IPS-NIHi7 (cell line): ENCODE results near the gene RHBDL1.

Source experiments
- DNase-seq: peaks from one replicate; pipeline ENCODE4 v3.0.0; 2012; ENCODE audit warnings: mixed read lengths; ENCODE audit errors: extremely low spot score

Gene RHBDL1

GRCh38 chr16:718922-719321 lies 43.5 kb downstream of the RHBDL1 start:
- no peak for DNase-seq

DNA sequence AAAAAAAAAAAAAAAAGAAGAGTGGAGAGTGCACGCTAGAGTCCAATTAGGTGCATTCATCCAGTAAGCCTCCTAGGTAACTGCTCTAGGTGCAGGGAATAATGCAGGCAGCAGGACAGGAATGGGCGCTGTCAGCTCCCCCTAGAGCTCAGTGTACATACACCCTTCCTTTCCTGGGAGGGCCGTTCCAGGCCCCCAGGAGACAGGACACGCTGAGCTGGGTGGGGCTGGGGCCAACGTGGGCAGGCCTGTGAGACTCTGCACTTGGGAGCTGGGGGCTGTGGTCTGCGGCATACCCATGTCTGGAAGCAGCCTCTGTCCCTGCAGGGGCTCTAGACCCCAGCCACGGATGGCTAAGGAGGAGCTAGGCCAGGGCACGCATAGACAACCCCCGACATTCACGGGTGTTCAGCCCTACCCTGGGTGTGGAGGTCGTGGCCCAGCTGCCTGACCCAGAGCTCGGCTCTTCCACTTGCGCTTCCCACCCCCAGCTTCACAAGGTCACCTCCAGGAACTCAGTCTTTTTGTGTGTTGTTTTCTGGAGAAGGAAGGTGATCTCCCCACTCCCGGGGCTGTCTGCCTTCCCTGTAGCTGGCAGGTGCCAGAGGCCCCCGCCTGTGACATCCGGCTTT lies 44.5 kb downstream of the RHBDL1 start:
- DNase-seq, result no peak

DNA sequence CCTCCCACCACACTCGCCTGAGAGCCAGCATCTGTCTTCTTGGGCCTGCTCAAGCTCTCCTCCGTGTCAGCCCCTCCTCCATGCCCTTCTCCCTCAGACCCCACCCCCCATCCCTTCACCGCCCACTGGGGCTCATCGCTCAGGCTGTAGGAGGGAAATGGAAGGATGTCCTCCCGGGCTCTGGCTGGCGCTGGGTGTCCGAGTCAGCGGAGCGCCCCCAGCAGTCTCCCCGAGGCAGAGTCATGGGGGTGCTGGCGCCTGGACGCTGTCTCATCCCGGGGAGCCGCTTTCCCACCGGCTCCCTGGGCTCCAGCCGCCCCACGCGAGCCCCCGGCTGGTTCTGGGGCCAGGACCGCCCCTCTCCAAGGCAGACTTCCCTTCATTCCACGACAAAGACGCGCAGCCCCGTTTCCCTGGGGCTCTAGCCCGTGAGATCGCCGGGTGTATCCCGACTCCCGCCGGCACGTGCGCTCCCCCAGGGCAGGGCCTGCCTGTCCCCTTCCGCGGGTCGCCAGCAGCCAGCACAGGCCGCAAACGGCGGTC lies 45.0 kb downstream of the RHBDL1 start:
- DNase-seq, result peak; percentile 69

GRCh38 chr16:720990-721764 lies 45.7 kb downstream of the RHBDL1 start, which contains the start of gene ANTKMT:
ANTKMT (plus strand) TSS chr16:721146; CDS start chr16:721275, 129 bp downstream.
- peak; percentile 92 for DNase-seq

GRCh38 chr16:721765-722540 lies 46.5 kb downstream of the RHBDL1 start:
- DNase-seq, result no peak

DNA sequence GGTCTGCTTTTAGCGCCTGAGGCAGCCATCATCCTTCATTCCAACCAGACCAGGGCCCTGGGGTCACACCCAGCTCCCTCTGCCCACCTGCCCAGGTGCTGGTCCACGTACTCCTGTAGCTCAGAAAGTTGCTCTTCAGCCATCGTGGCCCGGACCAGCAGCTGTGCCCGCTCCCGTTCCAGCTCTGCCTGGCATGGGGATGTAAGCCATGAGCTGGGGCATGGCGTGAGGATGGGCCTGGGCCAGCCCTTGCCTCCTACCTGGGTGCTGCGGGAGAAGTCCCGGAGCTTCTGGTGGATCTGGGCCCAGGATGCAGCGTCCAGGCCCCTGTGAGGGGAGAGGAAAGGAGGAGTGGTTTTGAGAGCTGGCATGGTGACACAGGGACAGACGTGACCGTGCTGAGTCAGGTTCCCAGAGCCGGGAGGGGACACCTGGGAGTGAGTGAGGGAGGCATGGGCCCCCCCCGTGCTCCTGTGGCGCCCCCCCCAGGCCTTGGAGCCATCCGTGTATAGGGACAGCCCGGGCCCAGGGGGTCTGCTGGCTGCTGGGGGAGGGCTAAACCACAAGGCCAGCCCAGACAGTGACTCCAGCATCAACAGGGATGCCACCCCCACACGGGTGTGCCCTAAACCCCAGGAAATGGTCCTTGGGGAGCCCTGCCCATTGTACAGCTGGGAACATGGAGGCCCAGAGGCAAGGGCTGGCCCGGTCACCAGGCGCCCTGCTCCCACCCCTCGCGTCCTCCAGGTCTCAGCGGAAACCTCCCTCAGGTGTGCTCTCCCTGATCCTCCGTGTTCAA lies 47.6 kb downstream of the RHBDL1 start:
- DNase-seq, result no peak

GRCh38 chr16:723695-724094 lies 48.2 kb downstream of the RHBDL1 start:
- no peak for DNase-seq

DNA sequence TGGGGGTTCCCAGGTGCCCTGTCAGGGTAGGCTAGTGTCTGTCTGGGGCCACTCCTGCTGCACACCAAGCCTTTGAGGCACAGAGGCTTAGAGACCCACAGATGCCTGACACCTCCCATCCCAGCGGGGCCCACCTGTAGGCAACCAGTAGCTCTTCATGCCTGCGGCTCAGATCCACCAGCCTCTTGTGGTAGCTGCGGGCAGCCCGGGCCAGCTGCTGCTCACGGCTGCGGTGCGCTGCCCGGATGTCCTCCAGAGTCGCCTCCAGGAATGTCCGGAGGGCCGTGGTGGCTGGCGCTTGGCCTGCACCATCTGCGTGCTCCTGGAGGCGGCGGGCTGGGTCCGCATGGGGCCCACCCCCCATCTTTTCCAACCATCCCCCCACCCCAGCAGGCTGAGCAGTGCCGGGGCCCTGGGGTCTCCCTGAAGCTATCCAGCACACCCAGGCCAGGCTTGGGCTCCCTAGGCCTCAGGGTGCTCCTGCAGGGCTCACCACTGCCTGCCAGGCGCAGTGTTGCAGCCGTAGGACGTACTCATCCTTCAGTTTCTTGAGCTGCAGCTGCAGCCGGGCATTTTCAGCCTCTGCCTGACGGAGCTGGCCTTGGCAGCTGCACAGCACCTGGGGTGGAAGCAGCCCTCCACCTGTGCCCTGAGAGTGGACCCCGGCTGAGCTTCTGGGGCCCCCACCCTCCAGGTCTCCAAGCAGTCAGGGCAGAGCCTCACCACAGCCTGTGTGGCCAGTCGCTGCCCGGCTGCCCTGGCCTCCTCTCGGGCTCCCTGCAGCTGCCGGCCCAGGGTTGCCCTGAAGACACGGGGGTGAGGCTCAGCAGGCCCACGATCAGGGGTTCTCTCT lies 48.9 kb downstream of the RHBDL1 start:
- no peak for DNase-seq

GRCh38 chr16:725041-725376 lies 49.5 kb downstream of the RHBDL1 start:
- no peak for DNase-seq

DNA sequence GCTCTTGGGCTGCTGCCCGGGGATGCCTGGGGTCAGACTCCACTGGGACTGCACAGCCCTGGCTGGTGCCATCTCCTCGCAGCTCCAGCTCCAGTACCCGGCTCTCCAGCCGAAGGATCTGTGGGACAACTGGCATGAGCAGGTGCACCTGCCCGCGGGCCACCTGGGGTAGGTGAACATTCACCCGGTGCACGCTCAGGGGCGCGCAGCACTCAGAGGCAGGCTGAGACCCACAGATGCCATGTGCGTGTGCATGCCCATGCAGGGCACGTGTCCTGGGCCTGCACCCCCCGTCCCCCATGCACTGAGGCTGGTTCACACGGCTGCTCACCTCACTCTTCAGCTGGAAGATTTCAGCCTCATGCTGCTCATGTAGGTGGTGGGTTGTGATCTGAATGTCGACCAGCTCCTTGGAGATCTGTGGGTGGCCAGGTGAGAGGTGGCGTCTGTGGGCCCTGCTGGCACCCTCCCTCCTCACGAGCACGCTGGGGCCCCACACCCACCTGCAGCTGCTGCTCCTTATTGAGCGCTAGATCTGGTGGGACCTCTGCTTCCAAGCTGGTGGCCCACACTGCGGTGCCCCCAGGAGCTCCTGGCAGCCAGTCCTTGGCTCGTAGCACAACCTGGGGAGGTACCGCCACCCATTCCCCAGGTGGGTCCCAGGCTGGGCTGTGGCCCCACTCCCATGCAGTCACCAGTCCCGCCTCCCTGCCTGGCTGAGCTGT lies 50.2 kb downstream of the RHBDL1 start:
- DNase-seq, result no peak

- no peak for DNase-seq
Measured at GRCh38 chr16:726188-726437, 50.6 kb downstream of the RHBDL1 start.

- DNase-seq, result peak; percentile 79
Measured at GRCh38 chr16:726438-727290, 51.2 kb downstream of the RHBDL1 start, which contains the start of the genes CCDC78 and HAGHL. CCDC78 (minus strand) TSS chr16:726443; CDS start chr16:726367, 76 bp downstream. HAGHL (plus strand) TSS chr16:727106; CDS start chr16:727510, 404 bp downstream.

- DNase-seq, result no peak
Measured at GRCh38 chr16:727291-727977, 52.0 kb downstream of the RHBDL1 start.
